Transverse colon (tissue), 3 donors: ENCODE measurements around the gene C10orf90.

Source experiments
- CTCF ChIP-seq, 5 experiments: fragments of 200-600 bp in 3 of 5; fragments of 450-650 bp in 2 of 5; sonication (generic) in 3 of 5; IDR thresholded peaks; 1 replicate in 2 of 5; 2 replicates in 3 of 5; pipeline ENCODE4 v1.5.1; 2016 to 2017; ENCODE audit warnings: antibody characterized with exemption in 5 of 5, inconsistent platforms in 3 of 5, mild to moderate bottlenecking in 2 of 5, moderate library complexity in 1 of 5
- EP300 ChIP-seq: sonication (generic); formaldehyde crosslinking; IDR thresholded peaks from one replicate; pipeline ENCODE4 v1.6.1; 2017; ENCODE audit warnings: antibody characterized with exemption, low read depth
- POLR2A ChIP-seq: fragments of 450-650 bp; IDR thresholded peaks from one replicate; pipeline ENCODE4 v1.6.1; 2016; ENCODE audit warnings: antibody characterized with exemption, mild to moderate bottlenecking, moderate library complexity

- TF ChIP-seq CTCF (IDR thresholded peaks at IDR 0.05) = no peak
- TF ChIP-seq POLR2A = no peak
- no peak for TF ChIP-seq EP300
These were observed 43.1 kb upstream of the C10orf90 start for GRCh38 chr10:126713594-126713993.
